IMR-90 (cell line): ENCODE data around the gene NUP43. TPM values are rescaled to one million over a fixed set of nuclear protein-coding genes. Genes with fewer than 3 reads are reported as not detected.
"Not testable (repeated sequence)": the region's sequence is repeated elsewhere in the genome, so short reads cannot be mapped to it uniquely, and the experiment has no call there.

Experiments used
- ATAC-seq: fragments of 200-7000 bp; cut with Tn5 transposase; 2 replicates; pipeline ENCODE4 v1.9.1; 2020; ENCODE audit warnings: low read depth, mild to moderate bottlenecking, moderate library complexity
- BruUV-seq: library from RNA; stranded (reverse); fragments of 400-500 nt; replicated peaks from 2 replicates; lab custom pipeline; 2021; lab: Mats Ljungman, UMichigan
- CTCF ChIA-PET: fragments of 300-600 bp; formaldehyde crosslinking; extraction: SDS; loops from one replicate; lab custom pipeline; 2021; ENCODE audit warnings: antibody characterized with exemption; lab: Yijun Ruan, JAX
- POLR2A ChIA-PET: fragments of 300-600 bp; sonication (Branson Sonifier 250); formaldehyde crosslinking; loops from one replicate; lab custom pipeline; 2022; ENCODE audit warnings: antibody characterized with exemption; ENCODE audit not compliant: unreplicated experiment; lab: Charles Lee
- DNase-seq: peaks from one replicate; pipeline ENCODE4 v3.0.0; 2013
- H2AFZ ChIP-seq: replicated peaks from 2 replicates; pipeline ENCODE3; 2013; ENCODE audit warnings: low read length, mild to moderate bottlenecking; ENCODE audit not compliant: poor library complexity
- H2AK5ac ChIP-seq: 2 replicates; pipeline ENCODE4 v1.6.1; 2013; ENCODE audit warnings: low read depth, low read length, inconsistent platforms
- H2AK9ac ChIP-seq: replicated peaks from 2 replicates; pipeline ENCODE3; 2013; ENCODE audit warnings: mild to moderate bottlenecking, low read depth, low read length, moderate library complexity; ENCODE audit not compliant: poor library complexity
- H2BK120ac ChIP-seq: 2 replicates; pipeline ENCODE4 v1.6.1; 2013; ENCODE audit warnings: low read depth, low read length, inconsistent platforms
- H2BK15ac ChIP-seq: 3 replicates; pipeline ENCODE4 v1.6.1; 2013; ENCODE audit warnings: low read depth, low read length, inconsistent platforms
- H2BK20ac ChIP-seq: 2 replicates; pipeline ENCODE4 v1.6.1; 2013; ENCODE audit warnings: low read depth, mild to moderate bottlenecking, inconsistent platforms, low read length, moderate library complexity
- H2BK5ac ChIP-seq: 2 replicates; pipeline ENCODE4 v1.6.1; 2013; ENCODE audit warnings: mild to moderate bottlenecking, low read depth, low read length, inconsistent platforms; ENCODE audit not compliant: poor library complexity, severe bottlenecking
- H3K14ac ChIP-seq: replicated peaks from 2 replicates; pipeline ENCODE4 v1.6.1; 2013; ENCODE audit warnings: low read depth, low read length, inconsistent platforms
- H3K18ac ChIP-seq: 2 replicates; pipeline ENCODE4 v1.6.1; 2013; ENCODE audit warnings: low read depth, low read length, control low read depth
- H3K23ac ChIP-seq: 2 replicates; pipeline ENCODE4 v1.6.1; 2013; ENCODE audit warnings: low read depth, low read length, inconsistent platforms
- H3K27ac ChIP-seq: 2 replicates; pipeline ENCODE4 v1.5.1; 2013; ENCODE audit warnings: mild to moderate bottlenecking, control low read depth, low read length; ENCODE audit not compliant: insufficient read depth
- H3K27me3 ChIP-seq: 2 replicates; pipeline ENCODE4 v1.6.1; 2013; ENCODE audit warnings: low read length; ENCODE audit not compliant: control insufficient read depth, insufficient read depth
- H3K36me3 ChIP-seq: 2 replicates; pipeline ENCODE4 v1.6.1; 2013; ENCODE audit warnings: low read length, mixed read lengths; ENCODE audit not compliant: control insufficient read depth, insufficient read depth
- H3K4ac ChIP-seq: 2 replicates; pipeline ENCODE4 v1.6.1; 2013; ENCODE audit warnings: low read depth, low read length, inconsistent platforms
- H3K4me1 ChIP-seq: 2 replicates; pipeline ENCODE4 v1.6.1; 2013; ENCODE audit warnings: low read length, mixed read lengths; ENCODE audit not compliant: control insufficient read depth, insufficient read depth
- H3K4me2 ChIP-seq: 2 replicates; pipeline ENCODE4 v1.6.1; 2013; ENCODE audit warnings: low read depth, mild to moderate bottlenecking, control low read depth, low read length, moderate library complexity
- H3K4me3 ChIP-seq: 2 replicates; pipeline ENCODE4 v1.5.1; 2013; ENCODE audit warnings: low read depth, mild to moderate bottlenecking, control low read depth, low read length, moderate library complexity; ENCODE audit not compliant: insufficient read depth
- H3K56ac ChIP-seq: 2 replicates; pipeline ENCODE4 v1.6.1; 2013; ENCODE audit warnings: low read length, inconsistent platforms; ENCODE audit not compliant: insufficient read depth; ENCODE audit errors: extremely low read depth
- H3K79me1 ChIP-seq, 2 experiments: 2 replicates each; pipeline ENCODE4 v1.6.1; 2013; ENCODE audit warnings: low read length in 2 of 2, inconsistent platforms in 1 of 2, low read depth in 1 of 2
- H3K9ac ChIP-seq: 2 replicates; pipeline ENCODE4 v1.6.1; 2013; ENCODE audit warnings: low read depth, low read length, control low read depth
- H3K9me1 ChIP-seq: 2 replicates; pipeline ENCODE4 v1.6.1; 2013; ENCODE audit warnings: low read length, inconsistent platforms; ENCODE audit not compliant: insufficient read depth
- H3K9me3 ChIP-seq: 2 replicates; pipeline ENCODE4 v1.6.1; 2013; ENCODE audit warnings: low read length; ENCODE audit not compliant: control insufficient read depth, insufficient read depth
- H4K20me1 ChIP-seq: 2 replicates; pipeline ENCODE4 v1.6.1; 2013; ENCODE audit warnings: low read length, inconsistent platforms; ENCODE audit not compliant: insufficient read depth
- H4K5ac ChIP-seq: 2 replicates; pipeline ENCODE4 v1.6.1; 2013; ENCODE audit warnings: mild to moderate bottlenecking, low read depth, low read length, control low read depth
- H4K8ac ChIP-seq, 2 experiments: 2 replicates each; pipeline ENCODE4 v1.6.1; 2013; ENCODE audit warnings: low read depth in 2 of 2, low read length in 2 of 2, control low read depth in 1 of 2, inconsistent platforms in 1 of 2
- H4K91ac ChIP-seq: 2 replicates; pipeline ENCODE4 v1.6.1; 2013; ENCODE audit warnings: low read depth, low read length, inconsistent platforms; ENCODE audit not compliant: insufficient read depth
- WGBS, 2 experiments: methylation state at CpG; one replicate each; pipeline versions ENCODE4 v1.1.5 to v1.1.7; 2013; ENCODE audit warnings: missing lambda C conversion rate in 2 of 2; ENCODE audit not compliant: insufficient read length in 1 of 2; ENCODE audit errors: extremely low coverage in 2 of 2; 5-methylcytosine and 5-hydroxymethylcytosine counted together
- dilution Hi-C: fragments of 300-500 bp; cut with HindIII; formaldehyde crosslinking; loops from one replicate; pipeline ENCODE4 v1.14.3; 2018; ENCODE audit warnings: low sequenced_read_pairs; ENCODE audit not compliant: unreplicated experiment
- in situ Hi-C: fragments of 300-500 bp; cut with MboI; formaldehyde crosslinking; loops from 3 replicates; pipeline ENCODE4 v1.14.3; 2019; ENCODE audit warnings: low sequenced_read_pairs, inconsistent platforms, mixed read lengths
- intact Hi-C: fragments of 100-400 bp; cut with micrococcal nuclease; formaldehyde crosslinking; loops from 2 replicates; pipeline ENCODE4 v1.10.0; 2022
- polyA plus RNA-seq, 3 experiments: library from polyadenylated mRNA; depleted of rRNA; stranded (reverse); fragments of >200 nt; gene quantifications; 2 replicates each; pipeline ENCODE4 v1.2.3, GENCODE V29; 2012; ENCODE audit warnings: low replicate concordance in 1 of 3
- total RNA-seq: library from RNA; depleted of rRNA; stranded (reverse); fragments of >200 nt; gene quantifications from 2 replicates; pipeline ENCODE4 v1.2.3, GENCODE V29; 2012

The NUP43 gene
- total and polyA plus RNA-seq, 2 of the 4 experiments (the other 2 are of a cell fraction) = 14.2 to 40.5 TPM

DNA sequence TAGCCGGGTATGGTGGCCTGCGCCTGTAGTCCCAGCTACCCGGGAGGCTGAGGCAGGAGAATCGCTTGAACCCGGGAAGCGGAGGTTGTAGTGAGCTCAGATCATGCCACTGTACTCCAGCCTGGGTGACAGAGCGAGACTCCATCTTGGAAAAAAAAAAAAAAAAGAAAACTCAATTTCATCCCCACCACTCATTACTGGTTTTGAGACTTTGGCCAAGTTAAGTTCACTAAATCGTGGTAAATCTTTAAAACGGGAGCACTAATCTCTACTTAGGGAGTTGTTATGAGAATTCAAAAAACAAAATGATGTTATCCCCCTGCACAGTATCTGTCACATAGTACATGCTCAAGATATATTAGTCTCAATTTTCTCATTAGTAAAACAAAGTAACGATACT lies 1.1 kb downstream of the NUP43 start:
- DNase-seq, H3K56ac ChIP-seq, H4K20me1 ChIP-seq, H2AFZ ChIP-seq, H3K27ac ChIP-seq, H2BK15ac ChIP-seq, H2BK5ac ChIP-seq, ATAC-seq, H4K5ac ChIP-seq, H2BK120ac ChIP-seq, H3K9me3 ChIP-seq, H3K18ac ChIP-seq, H3K4me1 ChIP-seq, CTCF ChIA-PET, H3K14ac ChIP-seq, BruUV-seq, H3K27me3 ChIP-seq, intact Hi-C loops, H3K9ac ChIP-seq, H3K4me3 ChIP-seq, H4K91ac ChIP-seq, H2BK20ac ChIP-seq, H4K8ac ChIP-seq, dilution Hi-C loops, H3K23ac ChIP-seq, H3K4ac ChIP-seq, POLR2A ChIA-PET, H2AK5ac ChIP-seq, H2AK9ac ChIP-seq, in situ Hi-C loops, H3K9me1 ChIP-seq: not testable (repeated sequence)
- Histone ChIP-seq H3K4me2 (peak overlapping the region; percentile 77; the same call in 1 of the 2 replicates), H3K79me1 (peaks cover 4 to 22% of the 10 kb centered on the region in 2 experiments; a peak in 3 of 4 replicates), H3K36me3 (peaks cover 11% of the 10 kb centered on the region)
- WGBS, 2 experiments = no CpG with 5 or more reads among the region's 10 CpGs
